GM19023 (cell line): ENCODE data around the gene KIRREL1.

Experiments
- ATAC-seq: cut with Tn5 transposase; IDR thresholded peaks from one replicate; pipeline ENCODE4 v1.9.1; 2021; ENCODE audit warnings: mild to moderate bottlenecking, moderate library complexity; ENCODE audit not compliant: unreplicated experiment

Gene KIRREL1

DNA sequence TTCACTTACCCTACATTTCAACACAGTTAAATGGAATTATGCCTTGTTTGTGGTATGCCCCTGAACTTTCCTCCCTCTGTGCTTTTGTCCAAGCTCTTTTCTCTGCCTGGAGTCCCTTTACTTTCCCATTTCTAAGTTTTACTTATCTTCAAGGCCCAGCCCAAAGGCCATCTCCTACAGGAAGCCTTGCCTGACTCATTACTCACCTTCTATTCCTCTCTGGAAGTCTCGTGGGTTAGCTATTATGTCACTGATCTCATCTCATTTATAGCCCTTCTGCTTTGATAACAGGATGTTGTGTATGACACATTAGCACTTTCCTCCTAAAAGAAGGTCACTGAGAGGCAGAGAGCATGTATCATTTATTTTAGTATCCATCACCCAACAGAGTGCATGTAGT lies 108.5 kb downstream of the KIRREL1 start:
- no peak for ATAC-seq

DNA sequence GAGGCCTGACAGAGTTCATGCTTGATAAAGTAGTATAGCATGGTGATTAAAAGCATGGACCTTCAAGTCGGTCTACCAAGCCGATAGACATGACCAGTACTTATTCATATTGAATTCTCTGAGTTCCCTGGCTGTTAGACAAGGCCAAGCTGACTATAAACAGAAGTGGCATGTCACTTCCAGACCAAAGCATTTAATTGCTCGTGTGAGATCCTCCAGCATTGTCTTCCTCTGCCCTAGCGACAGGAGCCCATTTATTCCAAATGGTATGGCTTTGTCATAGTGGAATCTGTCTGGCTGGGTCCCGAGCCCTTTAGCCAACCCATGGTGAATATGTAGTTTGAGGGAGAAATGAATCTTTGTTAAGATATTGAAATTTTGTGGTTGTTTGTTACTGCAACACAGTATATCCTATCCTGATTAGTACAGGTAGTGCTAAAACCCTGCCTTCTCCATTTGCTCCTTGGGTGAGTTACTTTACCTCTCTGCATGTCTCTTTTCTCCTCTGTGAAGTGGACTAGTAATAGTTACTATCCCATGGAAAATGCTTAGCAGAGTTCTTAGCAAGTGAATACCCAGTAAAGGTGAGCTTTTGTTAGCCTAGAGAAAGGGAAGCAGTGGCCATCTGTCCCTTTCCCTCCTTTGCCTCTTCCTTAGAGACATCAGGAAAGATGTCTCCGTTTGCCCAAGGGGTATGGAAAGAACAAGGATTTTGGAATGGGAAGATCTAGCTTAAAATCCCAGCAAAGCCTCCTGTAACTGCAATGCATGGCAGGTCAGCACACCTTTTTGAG lies 109.6 kb downstream of the KIRREL1 start:
- no peak for ATAC-seq

DNA sequence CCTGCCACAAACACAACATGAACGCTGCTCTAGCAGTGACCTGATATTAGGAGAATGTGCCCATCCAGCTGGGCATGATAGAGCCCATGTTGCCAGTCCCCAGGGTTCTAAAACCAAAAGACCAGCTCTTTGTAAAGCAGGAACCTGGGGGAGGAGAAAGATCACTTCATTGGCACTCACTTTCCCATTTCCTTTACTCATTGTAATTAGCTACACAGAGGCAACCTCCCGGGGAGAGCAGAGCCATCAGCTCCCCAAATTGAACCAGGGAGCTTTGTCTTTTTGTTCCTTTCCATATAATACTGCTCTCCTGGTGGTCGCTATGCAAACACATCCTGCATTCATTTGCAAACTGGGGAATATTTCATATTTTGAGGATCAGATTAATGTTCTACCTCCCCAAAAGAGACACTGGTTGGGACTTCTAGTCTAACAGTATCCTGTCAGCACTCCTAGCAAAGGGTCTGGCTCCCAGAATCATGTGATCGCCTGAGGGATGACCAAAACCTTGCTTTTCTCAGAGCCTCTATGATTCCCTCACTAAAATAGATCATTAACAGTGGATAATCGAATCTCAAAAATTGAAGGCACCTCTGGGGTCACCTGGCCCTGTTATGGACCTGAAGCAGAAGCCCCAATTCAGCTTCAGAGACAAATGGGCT lies 110.5 kb downstream of the KIRREL1 start:
- ATAC-seq, result no peak

DNA sequence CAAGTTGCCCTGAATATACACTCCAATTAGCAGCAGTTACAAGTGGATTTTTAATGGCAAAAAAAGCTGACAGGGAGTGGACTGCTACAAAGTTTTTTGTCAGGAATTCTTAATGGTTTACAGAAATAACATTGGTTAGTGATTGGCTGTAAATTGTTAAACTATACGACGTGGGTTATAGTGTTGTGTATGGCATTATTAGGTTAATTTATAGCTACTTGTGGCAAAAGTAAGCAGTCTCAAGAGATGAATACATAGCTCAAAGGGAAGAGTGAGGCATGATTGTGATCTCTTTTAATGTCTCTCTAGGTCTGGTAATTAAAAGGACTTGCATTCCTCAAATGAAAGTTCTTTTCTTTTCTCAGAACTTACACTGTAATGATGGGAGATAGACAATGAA lies 111.4 kb downstream of the KIRREL1 start:
- ATAC-seq, result no peak

GRCh38 chr1:158105352-158106095 lies 112.1 kb downstream of the KIRREL1 start:
- ATAC-seq, result no peak

- ATAC-seq, result no peak
Measured at GRCh38 chr1:158107916-158108315, 114.5 kb downstream of the KIRREL1 start.

GRCh38 chr1:158112994-158113758 lies 119.7 kb downstream of the KIRREL1 start:
- ATAC-seq, result no peak

- ATAC-seq, result no peak
Measured at GRCh38 chr1:158113759-158114127, 120.3 kb downstream of the KIRREL1 start.

DNA sequence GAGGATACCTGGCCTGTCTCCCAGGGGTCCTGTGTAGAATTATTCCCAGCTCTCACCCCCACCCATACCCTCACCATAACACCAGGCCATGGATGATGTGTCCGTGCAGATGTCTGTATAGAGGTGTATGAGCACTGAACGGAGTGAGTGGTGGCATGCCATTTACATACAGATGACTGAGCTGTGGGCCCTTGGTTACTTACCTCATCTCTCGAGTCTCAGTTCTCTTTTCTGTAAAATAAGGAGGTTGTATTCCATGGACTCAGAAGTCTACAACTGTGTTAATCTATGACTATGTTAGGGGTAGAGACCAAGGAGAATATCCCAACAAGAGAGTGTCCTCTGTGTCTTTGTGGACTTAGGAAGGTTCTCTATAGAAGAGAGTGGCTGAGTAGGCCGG lies 121.7 kb downstream of the KIRREL1 start:
- peak; percentile 69 for ATAC-seq

- no peak for ATAC-seq
Measured at GRCh38 chr1:158116311-158117167, 123.1 kb downstream of the KIRREL1 start.

GRCh38 chr1:158117854-158118704 lies 124.6 kb downstream of the KIRREL1 start:
- ATAC-seq, result no peak

GRCh38 chr1:158118713-158119402 lies 125.4 kb downstream of the KIRREL1 start:
- ATAC-seq, result no peak

DNA sequence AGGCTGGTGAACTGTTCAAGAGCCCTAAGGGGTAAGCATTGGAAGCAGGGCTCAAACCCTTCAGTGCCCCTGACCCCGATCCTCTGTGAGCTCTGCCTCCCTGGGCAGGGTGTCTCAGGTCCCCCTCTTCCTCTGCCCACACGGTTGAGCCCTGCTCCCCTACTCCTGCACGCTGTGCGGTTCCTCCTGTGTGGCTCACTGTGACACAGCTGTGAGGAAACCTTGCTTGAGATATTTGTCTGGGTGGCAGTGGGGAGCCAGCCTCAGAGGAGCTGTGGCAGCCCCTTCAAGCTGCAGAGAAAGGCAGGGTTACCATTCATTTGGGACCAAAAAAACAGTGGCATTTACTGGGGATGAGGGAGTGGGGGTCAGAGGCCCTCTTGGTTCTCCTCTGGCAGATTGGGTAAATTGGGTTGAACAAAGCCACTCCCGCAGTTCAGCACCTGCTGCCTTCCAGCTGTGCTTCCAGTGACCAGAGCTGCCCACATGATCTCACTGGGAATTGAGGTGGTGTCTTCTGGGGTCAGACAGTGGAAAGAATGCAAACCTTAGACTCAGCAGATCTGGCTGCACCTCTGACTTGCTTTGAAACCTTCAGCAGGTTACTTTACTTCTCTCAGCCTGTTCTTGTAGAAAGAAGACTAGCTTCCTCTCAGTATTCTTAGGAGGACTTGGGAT lies 126.7 kb downstream of the KIRREL1 start:
- no peak for ATAC-seq

DNA sequence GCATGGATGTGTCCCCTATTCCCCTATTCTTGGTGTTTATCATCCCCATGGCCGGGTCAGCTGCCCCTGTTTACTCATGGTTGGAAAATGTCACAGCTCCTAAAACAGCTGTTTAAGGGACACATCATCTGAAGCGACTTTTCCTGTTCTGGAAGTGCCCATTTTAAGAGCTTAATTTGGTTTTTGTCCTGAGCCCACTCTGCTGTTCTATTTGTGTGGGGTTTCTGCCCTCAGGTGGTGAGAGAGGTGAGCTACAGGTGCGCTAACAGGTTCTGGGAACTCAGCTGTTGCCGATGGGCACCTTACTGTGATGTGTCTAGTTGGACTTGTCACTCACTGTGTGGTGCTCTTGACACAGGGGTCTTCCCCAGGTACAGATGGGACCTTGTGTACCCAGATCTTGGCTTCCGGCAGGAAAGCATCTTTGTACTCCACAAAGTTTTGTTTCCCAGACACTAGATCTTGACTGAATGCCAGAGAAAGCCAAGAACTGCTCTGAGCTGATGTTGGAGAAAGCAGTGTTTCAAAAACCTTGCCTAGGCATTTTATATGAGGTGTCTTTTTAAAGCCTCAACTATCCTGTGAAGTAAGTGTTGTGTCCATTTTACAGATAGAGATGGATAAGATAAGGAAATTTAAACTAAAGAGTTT lies 128.3 kb downstream of the KIRREL1 start:
- ATAC-seq, result no peak

- no peak for ATAC-seq
Measured at GRCh38 chr1:158122833-158123388, 129.5 kb downstream of the KIRREL1 start.

- no peak for ATAC-seq
Measured at GRCh38 chr1:158124034-158124433, 130.6 kb downstream of the KIRREL1 start.

GRCh38 chr1:158124999-158125398 lies 131.6 kb downstream of the KIRREL1 start:
- ATAC-seq, result peak; percentile 77
